Activated CD8-positive, alpha-beta memory T cell treated with anti-CD3 and anti-CD28 coated beads, Interleukin-2, amount 10 ng/mL, durations not matched to agents 7 days and 5 days (primary cell): ENCODE data around the gene SAMMSON. TPM values are rescaled to one million over a fixed set of nuclear protein-coding genes. Genes with fewer than 3 reads are reported as not detected.

Source experiments
- ATAC-seq: fragments of 150-1000 bp; cut with Tn5 transposase; one replicate; pipeline ENCODE4 v1.10.0; 2021; ENCODE audit warnings: moderate library complexity
- CTCF ChIA-PET: fragments of 350-600 bp; sonication (Branson Sonifier 250); formaldehyde crosslinking; loops from one replicate; lab custom pipeline; 2021; ENCODE audit warnings: antibody characterized with exemption; lab: Charles Lee
- DNase-seq: peaks from one replicate; pipeline ENCODE4 v3.0.0-alpha.2; 2020
- H3K27ac Mint-ChIP-seq: one replicate; pipeline ENCODE4 v1.8.0; 2021; ENCODE audit warnings: mild to moderate bottlenecking, mixed read lengths
- H3K27me3 Mint-ChIP-seq: one replicate; pipeline ENCODE4 v1.8.0; 2021; ENCODE audit warnings: mixed read lengths
- H3K36me3 Mint-ChIP-seq: one replicate; pipeline ENCODE4 v1.8.0; 2021; ENCODE audit warnings: mild to moderate bottlenecking, mixed read lengths
- H3K4me1 Mint-ChIP-seq: one replicate; pipeline ENCODE4 v1.8.0; 2021; ENCODE audit warnings: mixed read lengths
- H3K4me3 Mint-ChIP-seq: one replicate; pipeline ENCODE4 v1.8.0; 2021; ENCODE audit warnings: mild to moderate bottlenecking, moderate library complexity, mixed read lengths
- H3K9me3 Mint-ChIP-seq: one replicate; pipeline ENCODE4 v1.8.0; 2022; ENCODE audit warnings: low read depth, mixed read lengths
- total RNA-seq, 2 experiments: library from RNA; stranded (reverse); gene quantifications; one replicate each; pipeline ENCODE4 v1.2.3, GENCODE V29; 2021

The SAMMSON gene
- total RNA-seq, 2 experiments from 2014 or later, result not detected

DNA sequence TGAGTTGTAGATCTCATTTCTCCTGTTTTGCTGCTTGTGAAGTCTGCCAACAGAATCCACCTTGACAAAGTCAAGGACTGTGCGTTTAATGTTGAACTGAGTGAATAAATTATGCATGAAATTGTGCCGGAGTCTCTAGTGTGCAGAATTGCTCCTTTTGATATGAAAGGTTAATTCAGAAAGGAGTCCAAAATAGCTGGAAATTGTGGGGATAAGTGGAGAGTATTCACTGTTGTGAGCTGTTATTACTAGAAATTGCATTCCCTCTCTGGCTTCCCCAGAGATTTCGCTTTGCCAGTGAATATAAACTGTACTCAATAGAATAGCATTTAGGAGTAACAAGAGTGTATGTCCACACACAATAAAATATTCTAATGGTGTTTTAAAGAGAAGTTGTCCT, 43.1 kb downstream of the SAMMSON start:
- H3K27ac Mint-ChIP-seq, result no peak overlapping the region
- no peaks in the 10 kb centered on the region for H3K4me1 Mint-ChIP-seq
- H3K36me3 Mint-ChIP-seq, result no peaks in the 10 kb centered on the region
- CTCF ChIA-PET, result no interaction called here
- DNase-seq, result no peak
- no peak overlapping the region for H3K4me3 Mint-ChIP-seq
- no peaks in the 10 kb centered on the region for H3K9me3 Mint-ChIP-seq
- H3K27me3 Mint-ChIP-seq, result no peaks in the 10 kb centered on the region
- no peak for ATAC-seq

- DNase-seq, result no peak
- no peaks in the 10 kb centered on the region for H3K4me1 Mint-ChIP-seq
- ATAC-seq, result no peak
- no peak overlapping the region for H3K4me3 Mint-ChIP-seq
- no peaks in the 10 kb centered on the region for H3K9me3 Mint-ChIP-seq
- H3K36me3 Mint-ChIP-seq, result no peaks in the 10 kb centered on the region
- CTCF ChIA-PET, result no interaction called here
- no peaks in the 10 kb centered on the region for H3K27me3 Mint-ChIP-seq
- no peak overlapping the region for H3K27ac Mint-ChIP-seq
Observed at GRCh38 chr3:70049761-70050160, 50.2 kb downstream of the SAMMSON start.

DNA sequence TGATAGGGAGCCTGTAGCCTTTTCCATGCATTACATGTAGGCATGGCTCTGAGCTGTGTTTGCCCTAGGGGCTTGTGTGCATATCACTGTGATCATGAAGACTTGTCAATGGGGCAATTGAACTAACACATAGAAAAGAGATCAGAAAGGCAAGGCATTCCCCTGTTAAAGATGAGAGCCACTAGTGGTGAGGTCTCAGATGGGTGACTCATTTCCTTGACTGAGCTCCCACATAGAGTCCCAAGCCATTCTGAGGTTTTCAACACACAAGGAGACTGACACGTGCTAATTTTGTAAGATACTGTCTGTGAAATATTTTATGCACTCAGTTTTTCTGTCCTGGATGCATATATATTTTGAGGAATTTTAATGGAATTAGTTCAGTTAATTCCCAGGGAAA, 53.8 kb downstream of the SAMMSON start:
- Mint-ChIP-seq H3K9me3 (no peaks in the 10 kb centered on the region), H3K27me3 (peaks cover 2% of the 10 kb centered on the region), H3K4me3 (no peak overlapping the region), H3K36me3 (no peaks in the 10 kb centered on the region), H3K4me1 (no peaks in the 10 kb centered on the region), H3K27ac (no peak overlapping the region)
- CTCF ChIA-PET, result no interaction called here
- DNase-seq (no peak), ATAC-seq (no peak)

GRCh38 chr3:70056081-70056480, 56.5 kb downstream of the SAMMSON start:
- Mint-ChIP-seq H3K27me3 (peaks cover 2% of the 10 kb centered on the region), H3K4me3 (no peak overlapping the region), H3K27ac (no peak overlapping the region), H3K4me1 (no peaks in the 10 kb centered on the region), H3K9me3 (no peaks in the 10 kb centered on the region), H3K36me3 (no peaks in the 10 kb centered on the region)
- CTCF ChIA-PET, result no interaction called here
- no peak for ATAC-seq
- DNase-seq, result no peak

- no peak overlapping the region for H3K4me3 Mint-ChIP-seq
- CTCF ChIA-PET, result no interaction called here
- no peak for ATAC-seq
- no peak overlapping the region for H3K27ac Mint-ChIP-seq
- H3K27me3 Mint-ChIP-seq, result peaks cover 2% of the 10 kb centered on the region
- DNase-seq, result no peak
- H3K36me3 Mint-ChIP-seq, result no peaks in the 10 kb centered on the region
- H3K9me3 Mint-ChIP-seq, result no peaks in the 10 kb centered on the region
- no peaks in the 10 kb centered on the region for H3K4me1 Mint-ChIP-seq
Observed at GRCh38 chr3:70057426-70057825, 57.9 kb downstream of the SAMMSON start.

DNA sequence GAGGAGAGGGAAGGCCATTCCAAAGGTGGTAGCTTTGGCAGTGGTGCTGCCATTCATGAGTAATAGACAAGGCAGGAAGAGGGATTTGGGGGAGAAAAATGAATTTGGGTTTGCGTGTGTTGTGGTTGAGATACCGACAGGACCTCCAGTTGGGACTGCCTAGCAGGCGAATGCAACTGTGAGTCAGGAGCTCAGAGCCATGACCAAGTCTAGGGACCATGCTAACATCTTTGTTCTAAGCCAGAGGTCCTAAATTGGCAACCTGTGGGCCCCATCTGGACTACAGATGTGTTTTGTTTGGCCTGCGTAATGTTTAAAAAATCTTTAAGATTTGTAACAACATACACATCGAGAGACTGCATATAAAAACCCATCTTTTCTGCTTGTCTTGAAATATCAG, 61.6 kb downstream of the SAMMSON start:
- CTCF ChIA-PET, result no interaction called here
- Mint-ChIP-seq H3K36me3 (no peaks in the 10 kb centered on the region), H3K27me3 (no peaks in the 10 kb centered on the region), H3K27ac (no peak overlapping the region), H3K4me3 (no peak overlapping the region), H3K9me3 (no peaks in the 10 kb centered on the region), H3K4me1 (no peaks in the 10 kb centered on the region)
- ATAC-seq (no peak), DNase-seq (no peak)

GRCh38 chr3:70064194-70064779, 64.8 kb downstream of the SAMMSON start:
- ATAC-seq, result no peak
- no peak overlapping the region for H3K4me3 Mint-ChIP-seq

DNA sequence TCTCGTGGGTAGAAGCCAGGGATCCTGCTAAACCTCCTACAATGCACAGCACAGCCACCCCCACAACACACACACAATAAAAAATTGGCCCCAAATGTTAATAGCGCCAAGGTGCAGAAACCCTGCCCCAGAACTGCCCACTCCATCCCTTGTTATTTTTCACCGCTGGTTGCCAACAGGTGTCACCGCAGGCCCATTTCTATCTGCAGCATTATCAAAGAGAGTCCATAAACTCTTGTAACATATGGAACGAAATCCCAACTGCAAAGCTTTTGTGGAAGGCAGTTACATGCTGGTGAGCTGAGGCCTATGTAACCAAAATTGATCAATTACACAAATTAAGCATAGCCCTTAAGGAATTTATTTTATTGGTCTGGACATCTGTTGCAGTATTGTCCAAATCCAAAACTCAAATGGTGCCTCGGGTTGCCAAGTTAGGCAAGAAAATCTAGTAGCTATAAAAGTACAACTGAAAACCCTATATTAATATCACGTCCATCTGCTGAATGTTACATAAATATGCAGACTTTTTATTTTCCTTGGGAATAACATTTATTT, 66.2 kb downstream of the SAMMSON start:
- no peaks in the 10 kb centered on the region for H3K9me3 Mint-ChIP-seq
- H3K4me1 Mint-ChIP-seq, result no peaks in the 10 kb centered on the region
- DNase-seq, result no peak
- CTCF ChIA-PET, result no interaction called here
- no peaks in the 10 kb centered on the region for H3K36me3 Mint-ChIP-seq
- ATAC-seq, result no peak
- H3K27me3 Mint-ChIP-seq, result no peaks in the 10 kb centered on the region
- no peak overlapping the region for H3K27ac Mint-ChIP-seq
- no peak overlapping the region for H3K4me3 Mint-ChIP-seq

More at GRCh38 chr3:70064194-70064779, 64.8 kb downstream of the SAMMSON start:
- Mint-ChIP-seq H3K27ac (no peak overlapping the region), H3K9me3 (no peaks in the 10 kb centered on the region), H3K36me3 (no peaks in the 10 kb centered on the region), H3K4me1 (no peaks in the 10 kb centered on the region), H3K27me3 (no peaks in the 10 kb centered on the region)
- no peak for DNase-seq
- CTCF ChIA-PET, result no interaction called here

DNA sequence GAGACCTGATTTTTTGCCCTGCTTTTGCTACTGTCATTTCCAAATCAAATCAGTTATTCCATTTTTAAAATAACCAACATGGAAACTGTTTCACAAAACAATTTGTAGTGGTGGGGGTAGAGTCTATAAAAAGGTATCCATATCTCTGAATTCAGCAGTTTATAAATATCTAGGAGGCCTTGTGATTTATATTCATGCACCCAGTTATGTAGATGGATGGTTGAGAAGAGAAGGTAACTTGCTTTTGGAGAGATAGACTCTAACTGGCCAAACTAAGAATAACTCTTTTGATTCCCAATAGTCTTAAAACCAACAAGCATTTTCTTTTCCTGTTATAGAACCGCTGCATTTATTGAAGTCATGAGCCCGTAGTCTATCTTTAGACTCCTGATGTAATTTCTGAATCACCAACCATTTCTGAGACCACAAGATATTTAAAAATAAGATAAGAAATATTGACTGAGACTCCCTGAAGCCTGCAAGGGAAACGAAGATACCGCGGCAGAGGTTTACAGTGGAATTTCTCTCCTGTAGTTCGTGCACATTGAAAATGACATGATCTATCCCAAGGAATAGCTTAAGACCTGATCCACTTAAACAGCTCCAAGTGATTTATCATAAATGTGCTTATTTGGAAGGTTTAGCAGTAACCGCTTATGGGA, 68.5 kb downstream of the SAMMSON start:
- no peaks in the 10 kb centered on the region for H3K4me1 Mint-ChIP-seq
- H3K36me3 Mint-ChIP-seq, result no peaks in the 10 kb centered on the region
- CTCF ChIA-PET, result no interaction called here
- no peak overlapping the region for H3K4me3 Mint-ChIP-seq
- DNase-seq, result no peak
- no peak for ATAC-seq
- H3K27ac Mint-ChIP-seq, result no peak overlapping the region
- peaks cover 12% of the 10 kb centered on the region for H3K27me3 Mint-ChIP-seq
- no peaks in the 10 kb centered on the region for H3K9me3 Mint-ChIP-seq

DNA sequence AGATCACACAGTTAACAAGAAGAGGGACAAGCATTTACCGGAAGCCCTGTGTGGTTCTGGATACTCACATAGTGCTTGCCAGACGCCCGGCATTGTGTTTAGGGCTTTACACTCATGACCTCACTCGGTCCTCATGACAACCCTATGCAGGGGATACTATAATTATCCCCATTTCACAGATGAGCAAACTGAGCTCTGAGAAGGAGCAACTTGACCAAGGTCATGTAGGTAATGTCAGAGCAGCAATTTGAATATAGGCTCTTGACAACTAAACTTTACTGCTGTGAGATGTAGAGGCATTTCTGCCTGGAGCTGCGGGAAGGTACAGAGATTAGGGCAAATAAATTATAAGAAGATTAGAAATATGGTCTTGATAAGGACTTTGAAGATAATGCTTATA, 70.0 kb downstream of the SAMMSON start:
- no peak for ATAC-seq
- CTCF ChIA-PET, result no interaction called here
- Mint-ChIP-seq H3K27me3 (peaks cover 12% of the 10 kb centered on the region), H3K4me1 (no peaks in the 10 kb centered on the region), H3K27ac (no peak overlapping the region), H3K9me3 (no peaks in the 10 kb centered on the region), H3K36me3 (no peaks in the 10 kb centered on the region), H3K4me3 (no peak overlapping the region)
- no peak for DNase-seq

- Mint-ChIP-seq H3K4me3 (no peak overlapping the region), H3K4me1 (no peaks in the 10 kb centered on the region), H3K9me3 (no peaks in the 10 kb centered on the region), H3K36me3 (no peaks in the 10 kb centered on the region), H3K27ac (no peak overlapping the region), H3K27me3 (peaks cover 17% of the 10 kb centered on the region)
- no peak for DNase-seq
- ATAC-seq, result no peak
- CTCF ChIA-PET, result no interaction called here
Observed at GRCh38 chr3:70071138-70071537, 71.6 kb downstream of the SAMMSON start.

GRCh38 chr3:70072180-70072579, 72.6 kb downstream of the SAMMSON start:
- Mint-ChIP-seq H3K4me1 (no peaks in the 10 kb centered on the region), H3K36me3 (no peaks in the 10 kb centered on the region), H3K4me3 (no peak overlapping the region), H3K27me3 (peaks cover 17% of the 10 kb centered on the region), H3K27ac (no peak overlapping the region), H3K9me3 (no peaks in the 10 kb centered on the region)
- DNase-seq, result no peak
- ATAC-seq, result no peak
- CTCF ChIA-PET, result no interaction called here

GRCh38 chr3:70072754-70073153, 73.2 kb downstream of the SAMMSON start:
- no peak for ATAC-seq
- CTCF ChIA-PET, result no interaction called here

GRCh38 chr3:70075101-70075500, 75.6 kb downstream of the SAMMSON start:
- H3K36me3 Mint-ChIP-seq, result no peaks in the 10 kb centered on the region
- ATAC-seq, result no peak
- CTCF ChIA-PET, result no interaction called here
- peaks cover 17% of the 10 kb centered on the region for H3K27me3 Mint-ChIP-seq
- H3K4me1 Mint-ChIP-seq, result no peaks in the 10 kb centered on the region
- H3K4me3 Mint-ChIP-seq, result no peak overlapping the region
- H3K27ac Mint-ChIP-seq, result no peak overlapping the region
- no peaks in the 10 kb centered on the region for H3K9me3 Mint-ChIP-seq
- no peak for DNase-seq

More at GRCh38 chr3:70072754-70073153, 73.2 kb downstream of the SAMMSON start:
- H3K27me3 Mint-ChIP-seq, result peaks cover 17% of the 10 kb centered on the region
- no peak overlapping the region for H3K4me3 Mint-ChIP-seq
- H3K4me1 Mint-ChIP-seq, result no peaks in the 10 kb centered on the region
- H3K36me3 Mint-ChIP-seq, result no peaks in the 10 kb centered on the region
- no peak overlapping the region for H3K27ac Mint-ChIP-seq
- DNase-seq, result no peak
- H3K9me3 Mint-ChIP-seq, result no peaks in the 10 kb centered on the region
